Loucy (cell line): ENCODE results near the gene MYH13.

Source experiments
- H2AFZ ChIP-seq: fragments of 200-600 bp; sonication (generic); 2 replicates; pipeline ENCODE4 v1.6.0; 2016; ENCODE audit warnings: antibody characterized with exemption, mild to moderate bottlenecking, low read length, moderate library complexity
- H3F3A ChIP-seq: fragments of 200-600 bp; 2 replicates; pipeline ENCODE4 v1.6.0; 2016; ENCODE audit warnings: antibody characterized with exemption, low read depth, mild to moderate bottlenecking
- H3K27me3 ChIP-seq: fragments of 200-600 bp; sonication (generic); 2 replicates; pipeline ENCODE4 v1.6.1; 2014; ENCODE audit warnings: low read length, mild to moderate bottlenecking; ENCODE audit not compliant: insufficient read depth, poor library complexity, severe bottlenecking
- H3K36me3 ChIP-seq: fragments of 200-600 bp; sonication (generic); 2 replicates; pipeline ENCODE4 v1.6.1; 2016; ENCODE audit warnings: low read length; ENCODE audit not compliant: insufficient read depth
- H3K4me1 ChIP-seq: fragments of 200-600 bp; sonication (generic); 2 replicates; pipeline ENCODE4 v1.5.1; 2014; ENCODE audit warnings: low read length, mild to moderate bottlenecking; ENCODE audit not compliant: insufficient read depth, poor library complexity, severe bottlenecking
- H3K4me2 ChIP-seq: fragments of 200-600 bp; sonication (generic); 2 replicates; pipeline ENCODE4 v1.6.0; 2014; ENCODE audit warnings: antibody characterized with exemption, low read length, low read depth, mild to moderate bottlenecking; ENCODE audit not compliant: poor library complexity, severe bottlenecking
- H3K4me3 ChIP-seq: fragments of 200-600 bp; sonication (generic); 2 replicates; pipeline ENCODE4 v1.5.1; 2014; ENCODE audit warnings: low read length, mild to moderate bottlenecking, mixed read lengths; ENCODE audit not compliant: poor library complexity, severe bottlenecking
- H3K79me2 ChIP-seq: fragments of 200-600 bp; sonication (generic); 2 replicates; pipeline ENCODE4 v1.6.1; 2014; ENCODE audit warnings: low read length; ENCODE audit not compliant: insufficient read depth
- H3K9ac ChIP-seq: fragments of 200-600 bp; sonication (generic); 2 replicates; pipeline ENCODE4 v1.6.0; 2014; ENCODE audit warnings: mild to moderate bottlenecking, low read depth, low read length, moderate library complexity; ENCODE audit not compliant: poor library complexity, severe bottlenecking
- H3K9me2 ChIP-seq: fragments of 200-600 bp; sonication (generic); replicated peaks from 2 replicates; pipeline ENCODE4 v1.6.1; 2016; ENCODE audit warnings: low read depth, low read length, mixed read lengths
- H3K9me3 ChIP-seq: fragments of 200-600 bp; sonication (generic); 2 replicates; pipeline ENCODE4 v1.6.1; 2014; ENCODE audit warnings: mild to moderate bottlenecking, antibody characterized with exemption, low read length, low read depth; ENCODE audit not compliant: insufficient read depth
- H4K20me1 ChIP-seq: fragments of 200-600 bp; sonication (generic); 2 replicates; pipeline ENCODE4 v1.6.0; 2014; ENCODE audit warnings: antibody characterized with exemption, low read length, mild to moderate bottlenecking; ENCODE audit not compliant: insufficient read depth, poor library complexity, severe bottlenecking
- CTCF ChIP-seq: fragments of 200-600 bp; sonication (generic); conservative IDR thresholded peaks from 2 replicates; pipeline ENCODE4 v1.5.1; 2014; ENCODE audit warnings: mild to moderate bottlenecking, antibody characterized with exemption, low read length
- EZH2phosphoT487 ChIP-seq: fragments of 200-600 bp; IDR thresholded peaks from 2 replicates; pipeline ENCODE4 v1.6.1; 2018; ENCODE audit warnings: antibody characterized with exemption, mild to moderate bottlenecking, moderate library complexity, borderline replicate concordance

The MYH13 gene

GRCh38 chr17:10354651-10355050 is 18.2 kb downstream of the MYH13 start:
- no peak overlapping the region for H3K4me3 ChIP-seq
- no peak overlapping the region for H3K4me2 ChIP-seq
- no peaks in the 10 kb centered on the region for H3K4me1 ChIP-seq
- H2AFZ ChIP-seq, result no peak overlapping the region
- no peaks in the 10 kb centered on the region for H3F3A ChIP-seq
- no peaks in the 10 kb centered on the region for H3K9me2 ChIP-seq
- no peaks in the 10 kb centered on the region for H3K36me3 ChIP-seq
- no peaks in the 10 kb centered on the region for H3K9me3 ChIP-seq
- H3K79me2 ChIP-seq, result no peaks in the 10 kb centered on the region
- TF ChIP-seq EZH2phosphoT487, result no peak
- no peak for TF ChIP-seq CTCF
- no peak overlapping the region for H3K9ac ChIP-seq
- H3K27me3 ChIP-seq, result no peaks in the 10 kb centered on the region
- H4K20me1 ChIP-seq, result no peaks in the 10 kb centered on the region

- Histone ChIP-seq H3K4me1 (no peaks in the 10 kb centered on the region), H3K27me3 (no peaks in the 10 kb centered on the region), H3K4me2 (no peak overlapping the region), H4K20me1 (no peaks in the 10 kb centered on the region), H3K9ac (no peak overlapping the region), H3K79me2 (no peaks in the 10 kb centered on the region), H3K4me3 (no peak overlapping the region), H2AFZ (no peak overlapping the region), H3F3A (no peaks in the 10 kb centered on the region), H3K9me3 (no peaks in the 10 kb centered on the region), H3K36me3 (no peaks in the 10 kb centered on the region), H3K9me2 (no peaks in the 10 kb centered on the region)
- TF ChIP-seq CTCF (no peak), EZH2phosphoT487 (no peak)
Measured at GRCh38 chr17:10352893-10353292, 19.9 kb downstream of the MYH13 start.

GRCh38 chr17:10349403-10349802 is 23.4 kb downstream of the MYH13 start:
- Histone ChIP-seq H3K4me2 (no peak overlapping the region), H3K9me3 (no peaks in the 10 kb centered on the region), H3K4me1 (no peaks in the 10 kb centered on the region), H3K9me2 (no peaks in the 10 kb centered on the region), H4K20me1 (no peaks in the 10 kb centered on the region), H3K9ac (no peak overlapping the region), H3K4me3 (no peak overlapping the region), H3K27me3 (no peaks in the 10 kb centered on the region), H3K79me2 (no peaks in the 10 kb centered on the region), H3K36me3 (no peaks in the 10 kb centered on the region), H3F3A (no peaks in the 10 kb centered on the region), H2AFZ (no peak overlapping the region)
- no peak for TF ChIP-seq EZH2phosphoT487
- peak; percentile 63 for TF ChIP-seq CTCF
